HPDE6-E6E7 (cell line): ENCODE measurements around the gene UBXN11.
"Not testable (repeated sequence)": the region's sequence is repeated elsewhere in the genome, so short reads cannot be mapped to it uniquely, and the experiment has no call there.

Experiments used
- DNase-seq: peaks from one replicate; pipeline ENCODE4 v3.0.0; 2011; ENCODE audit warnings: missing footprints; ENCODE audit errors: extremely low spot score

Gene UBXN11

DNA sequence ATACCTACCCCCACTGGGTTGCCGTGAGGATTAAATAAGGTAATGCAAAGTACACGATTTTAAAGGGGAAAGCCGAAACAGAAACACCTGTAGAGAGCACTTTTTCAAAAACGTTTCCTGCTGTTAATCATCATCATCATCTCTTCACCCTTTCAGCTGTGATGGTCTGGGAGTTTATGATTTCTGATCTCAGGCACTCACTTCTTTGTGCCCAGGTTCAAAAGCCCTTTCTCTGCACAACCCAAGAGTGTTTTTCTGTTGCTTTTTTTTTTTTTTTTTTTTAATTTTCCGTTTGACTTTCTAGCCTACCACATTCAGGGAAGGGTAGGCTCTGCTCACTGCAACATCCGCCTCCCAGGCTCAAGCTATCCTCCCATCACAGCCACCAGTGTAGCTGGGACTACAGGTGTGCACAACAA lies 936 bp upstream of the UBXN11 start:
- DNase-seq, result no peak

DNA sequence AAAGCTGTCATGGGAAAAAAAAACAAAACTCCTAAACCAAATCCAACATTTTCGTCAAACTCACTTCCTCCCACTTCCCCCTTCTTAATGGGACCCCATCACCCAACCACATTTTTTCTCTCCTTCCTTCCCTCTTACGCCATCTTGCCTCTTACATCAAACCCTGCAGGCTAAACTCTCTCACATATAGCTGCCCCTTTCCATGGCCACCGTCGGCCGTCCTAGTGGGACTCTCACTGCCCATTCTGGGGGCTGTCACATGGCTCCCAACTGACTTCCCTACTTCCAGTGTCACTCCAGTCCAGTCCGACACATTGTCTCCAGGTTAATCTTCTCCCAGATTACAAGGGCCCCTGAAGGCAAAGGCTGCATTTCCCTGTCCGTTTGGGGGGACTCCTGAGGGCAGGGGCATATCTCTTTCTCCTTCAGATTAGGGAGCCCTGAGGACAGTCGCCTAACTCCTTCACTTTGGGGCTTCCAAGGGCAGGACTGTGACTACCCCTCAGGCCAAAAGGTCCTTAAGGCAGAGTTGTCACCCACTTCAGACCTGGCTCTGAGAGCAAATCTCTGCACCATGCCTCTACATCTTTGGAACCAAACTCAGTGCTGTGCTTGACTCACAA lies 658 bp downstream of the UBXN11 start:
- DNase-seq, result no peak

DNA sequence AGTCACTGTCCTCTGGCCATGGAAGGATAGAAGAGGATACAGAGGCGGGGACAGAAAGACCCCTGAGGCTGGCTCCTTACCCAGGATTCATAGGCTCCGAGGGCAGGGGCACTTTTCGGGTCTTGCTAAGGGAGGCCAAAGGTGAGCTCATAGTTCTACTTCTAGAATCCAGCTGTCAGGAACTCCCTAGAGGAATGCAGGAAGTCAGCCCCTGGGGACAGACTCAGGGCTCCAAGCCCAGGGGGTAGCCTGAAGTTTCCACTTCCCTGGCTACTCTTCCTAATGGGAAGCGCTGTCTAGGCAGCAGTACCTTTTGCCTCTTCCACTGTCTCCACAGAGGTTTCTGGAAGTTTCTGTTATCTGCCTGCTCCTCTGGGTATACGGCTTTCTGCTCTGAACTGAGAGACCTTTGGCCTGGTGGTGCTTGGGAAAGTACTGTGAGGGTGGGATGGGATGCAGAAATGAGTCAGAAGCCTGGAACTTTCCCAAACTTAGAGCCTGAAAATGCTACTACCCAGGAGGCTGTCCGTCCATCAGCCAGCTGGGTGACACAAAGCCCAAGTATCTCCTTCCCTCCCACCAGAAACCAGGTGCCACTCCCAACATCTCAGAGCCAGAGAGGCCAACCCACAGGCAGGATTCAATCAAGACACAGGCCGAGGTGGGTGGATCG lies 3.6 kb downstream of the UBXN11 start:
- DNase-seq, result no peak

DNA sequence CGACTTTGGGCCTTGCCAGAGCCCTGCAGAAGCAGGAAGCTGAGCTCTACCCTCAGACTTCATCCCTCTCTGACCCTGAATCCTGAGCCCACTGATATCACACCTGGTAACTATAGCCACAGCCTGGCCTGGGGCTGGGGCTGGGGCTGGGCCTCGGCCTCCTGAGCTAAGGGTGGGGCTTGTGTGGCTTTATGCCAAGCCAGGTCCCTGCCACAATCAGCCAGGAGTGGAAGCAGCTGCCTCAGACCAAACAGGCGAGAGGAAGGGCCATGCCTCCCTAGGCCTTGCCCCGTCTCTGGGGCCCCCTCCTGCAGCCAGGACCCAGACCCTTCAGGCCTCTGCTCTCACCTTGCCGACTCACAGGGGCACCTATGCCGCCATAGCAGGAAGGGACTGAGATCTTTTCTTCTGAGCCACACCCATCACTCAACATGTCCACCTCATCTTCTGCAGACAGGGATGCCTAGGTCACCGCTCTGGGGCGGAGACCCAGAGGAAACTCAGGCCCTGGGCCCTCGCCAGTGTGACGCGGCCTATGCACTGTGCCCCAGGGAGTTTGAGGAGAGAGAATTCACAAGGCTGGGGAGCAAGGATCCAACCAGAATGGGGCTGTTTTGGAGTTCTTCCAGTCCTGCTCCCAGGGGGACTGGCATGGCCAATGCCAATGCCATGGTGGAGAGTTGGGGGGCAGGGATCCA lies 5.7 kb downstream of the UBXN11 start:
- no peak for DNase-seq

DNA sequence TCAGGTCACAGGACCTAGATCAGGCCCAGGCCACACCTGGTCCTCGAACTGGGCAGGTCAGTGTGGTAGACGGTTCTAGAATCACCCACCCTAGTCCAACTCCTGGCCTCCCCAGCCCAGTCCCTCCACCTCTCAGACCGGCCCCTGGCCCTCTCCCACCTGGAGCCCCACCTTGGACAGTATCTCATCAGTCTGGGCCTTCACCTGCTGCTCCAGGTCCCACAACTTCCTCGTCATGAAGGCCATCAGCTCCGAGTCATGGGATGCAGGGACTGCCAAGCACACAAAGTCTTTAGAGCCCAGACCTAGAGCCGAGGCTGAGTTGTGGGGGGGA lies 8.7 kb downstream of the UBXN11 start:
- DNase-seq, result no peak

DNA sequence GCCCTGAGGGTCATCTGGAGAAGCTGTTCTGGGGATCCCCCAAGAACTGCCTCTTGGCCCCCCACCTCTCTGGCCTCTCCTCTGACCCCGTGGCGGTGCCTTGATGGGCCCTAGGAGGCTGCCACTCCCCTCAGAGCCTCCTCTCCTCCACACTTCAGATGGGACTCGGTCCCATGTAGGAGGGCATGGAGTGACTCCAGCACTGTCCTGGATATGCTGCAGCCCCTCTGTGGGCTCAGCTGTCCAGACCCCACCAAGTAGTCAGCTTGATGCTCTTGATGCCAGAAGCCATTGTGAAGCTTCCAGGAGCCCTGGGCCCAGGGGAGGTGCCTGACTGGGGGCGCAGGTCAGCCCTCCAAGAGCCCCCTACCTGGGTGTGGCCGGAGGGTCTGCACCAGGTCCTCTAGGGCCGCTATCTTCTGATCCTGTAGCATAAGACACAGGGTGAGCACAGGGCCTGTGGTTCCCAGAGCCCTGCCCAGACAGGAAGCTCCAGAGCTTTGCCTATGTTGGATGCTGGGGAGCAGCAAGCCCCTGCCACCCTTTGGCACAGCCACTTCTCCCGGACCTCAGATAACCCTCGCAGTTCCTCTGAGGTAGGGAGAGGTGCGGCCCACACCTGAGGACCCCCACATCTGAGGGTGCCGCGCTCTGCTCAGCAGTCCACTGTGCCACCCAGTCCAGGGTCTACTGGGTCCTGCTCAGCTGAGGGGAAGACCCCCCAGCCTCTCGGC lies 9.2 kb downstream of the UBXN11 start:
- DNase-seq, result no peak

DNA sequence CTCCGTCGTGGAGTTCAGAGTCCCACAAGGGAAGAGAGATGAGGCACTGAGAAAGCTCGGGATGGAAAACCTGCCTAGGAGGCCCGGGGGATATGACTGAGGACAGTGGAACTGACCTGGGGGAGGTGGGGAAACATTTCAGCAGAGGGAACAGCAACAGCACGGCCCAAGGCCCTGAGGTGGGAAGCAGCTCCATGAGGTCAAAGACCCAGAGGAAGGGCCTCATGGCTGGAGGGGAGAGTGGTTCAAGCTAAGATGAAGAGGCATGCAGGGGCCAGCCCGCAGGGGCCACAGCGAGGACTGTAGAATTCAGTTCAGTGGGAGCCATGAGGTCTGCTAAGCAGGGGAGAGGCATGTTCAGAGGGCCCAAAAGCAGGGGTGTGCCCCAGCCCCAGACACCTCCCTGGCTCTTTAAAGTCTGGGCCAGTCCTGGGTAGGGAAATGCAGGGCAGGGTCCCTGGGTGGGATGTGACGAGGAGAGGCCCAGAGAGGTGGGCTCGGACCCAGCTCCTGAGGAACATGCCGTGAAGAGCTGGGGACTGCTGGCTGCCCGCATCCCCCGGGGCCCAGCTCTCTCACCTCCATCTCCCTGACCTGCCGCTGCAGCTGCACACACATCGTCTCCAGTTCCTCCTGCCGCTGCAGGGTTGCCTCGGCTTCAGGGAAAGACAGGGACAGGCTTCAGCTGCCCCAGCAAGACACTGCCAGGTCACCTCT lies 9.9 kb downstream of the UBXN11 start:
- no peak for DNase-seq

DNA sequence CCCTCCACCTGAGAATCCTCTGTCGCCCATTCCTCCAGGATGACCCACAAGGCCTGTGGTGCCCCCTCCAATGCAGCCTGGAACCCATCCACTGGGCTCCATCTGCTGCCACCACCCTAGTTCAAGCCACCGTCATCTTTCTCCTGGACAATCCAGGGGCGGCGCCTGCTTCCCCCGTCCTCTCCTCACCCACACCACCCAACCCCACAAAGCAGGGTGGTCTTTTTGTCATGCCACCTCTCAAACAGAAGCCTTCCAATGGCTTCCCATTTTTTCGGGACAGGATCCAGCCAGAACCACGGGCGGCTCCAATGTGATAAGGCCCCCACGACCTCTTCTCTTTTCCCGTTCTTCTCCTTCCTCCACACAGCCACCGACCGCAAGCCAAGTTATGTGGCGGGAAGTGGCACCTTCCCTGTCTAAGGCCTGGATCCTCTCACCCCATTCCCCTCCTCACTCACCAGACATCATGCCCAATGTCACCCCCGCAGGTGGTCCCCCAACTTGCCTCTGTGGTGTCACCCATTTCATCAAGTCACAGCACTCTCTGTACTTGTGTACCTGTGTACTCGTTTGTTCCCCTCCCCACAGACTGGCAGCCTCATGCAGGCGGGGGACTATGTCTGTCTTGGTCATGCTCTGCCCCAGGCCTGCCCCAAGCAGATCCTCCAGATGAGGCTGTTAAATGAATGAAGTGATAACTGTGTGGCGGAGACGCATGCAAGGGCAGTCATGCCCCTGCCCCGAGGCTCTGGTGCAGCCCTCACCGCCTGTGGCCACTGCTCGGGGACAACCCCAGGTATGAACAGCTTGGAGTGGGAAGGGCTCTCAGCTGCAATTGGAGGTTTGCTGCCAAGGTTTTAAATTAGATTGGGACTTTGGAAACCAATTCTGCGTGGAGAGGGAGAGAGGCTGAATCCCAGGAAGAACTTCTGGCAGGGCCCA lies 11.0 kb downstream of the UBXN11 start:
- DNase-seq, result no peak

DNA sequence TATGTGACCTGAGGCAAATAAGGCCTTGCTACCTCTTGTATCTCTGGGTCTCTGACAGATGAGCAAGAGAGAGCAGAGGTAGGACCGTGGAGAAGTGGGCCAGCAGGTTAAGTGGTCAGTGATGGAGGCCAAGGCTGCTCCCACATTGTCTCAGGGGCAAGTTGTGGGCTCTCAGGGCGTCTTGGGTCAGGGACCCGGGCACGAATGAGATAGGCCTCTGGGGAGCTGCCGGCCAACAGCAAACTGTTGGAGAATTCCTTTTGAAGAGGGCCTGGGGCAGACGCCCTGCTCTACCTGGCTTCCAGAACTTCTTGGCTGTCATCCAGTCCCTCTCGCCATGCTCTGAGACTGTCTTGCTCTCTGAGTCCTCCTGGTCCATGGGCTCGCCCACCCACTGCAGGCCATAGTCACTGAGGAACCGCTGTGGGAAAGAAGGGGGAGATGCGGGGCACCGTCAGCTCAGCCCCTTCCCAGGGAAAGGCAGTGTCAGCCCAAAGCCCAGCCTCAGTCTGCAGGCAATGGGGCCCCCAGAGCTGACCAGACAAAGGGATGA lies 12.4 kb downstream of the UBXN11 start:
- no peak for DNase-seq

DNA sequence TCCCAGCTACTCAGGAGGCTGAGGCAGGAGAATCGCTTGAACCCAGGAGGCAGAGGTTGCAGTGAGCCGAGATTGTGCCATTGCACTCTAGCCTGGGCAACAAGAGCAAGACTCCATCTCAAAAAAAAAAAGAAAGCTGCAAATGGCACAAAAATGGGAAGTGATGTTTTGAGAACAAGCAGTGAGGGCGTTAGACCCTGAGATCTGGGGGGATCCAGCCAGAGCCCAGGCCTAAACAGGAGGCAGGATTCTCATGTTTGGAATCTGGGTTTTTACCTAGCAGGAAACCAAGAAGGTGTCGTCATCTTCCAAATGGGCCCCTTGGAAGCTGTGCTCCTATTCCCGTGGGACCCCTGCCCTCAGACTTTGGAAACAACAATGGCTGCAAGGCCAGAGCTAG lies 13.7 kb downstream of the UBXN11 start:
- DNase-seq, result not testable (repeated sequence)

DNA sequence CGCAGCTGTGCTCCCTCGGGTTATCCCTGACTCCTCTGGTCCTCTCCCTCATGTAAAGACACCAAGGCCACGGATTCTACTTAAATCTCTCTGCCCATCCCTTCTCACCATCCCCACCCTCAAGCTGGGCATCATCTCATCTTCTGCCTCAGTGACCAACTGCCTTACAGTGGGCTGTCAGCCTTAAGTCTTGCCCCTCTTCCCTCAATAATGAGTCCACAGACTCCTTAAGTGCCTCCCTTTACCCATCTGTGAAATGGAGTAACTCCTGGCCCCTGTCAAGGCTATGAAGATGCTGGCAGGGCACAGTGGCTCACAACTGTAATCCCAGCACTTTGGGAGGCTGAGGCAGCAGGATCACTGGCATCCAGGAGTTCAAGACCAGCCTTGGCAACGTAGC lies 14.5 kb downstream of the UBXN11 start:
- DNase-seq, result no peak

DNA sequence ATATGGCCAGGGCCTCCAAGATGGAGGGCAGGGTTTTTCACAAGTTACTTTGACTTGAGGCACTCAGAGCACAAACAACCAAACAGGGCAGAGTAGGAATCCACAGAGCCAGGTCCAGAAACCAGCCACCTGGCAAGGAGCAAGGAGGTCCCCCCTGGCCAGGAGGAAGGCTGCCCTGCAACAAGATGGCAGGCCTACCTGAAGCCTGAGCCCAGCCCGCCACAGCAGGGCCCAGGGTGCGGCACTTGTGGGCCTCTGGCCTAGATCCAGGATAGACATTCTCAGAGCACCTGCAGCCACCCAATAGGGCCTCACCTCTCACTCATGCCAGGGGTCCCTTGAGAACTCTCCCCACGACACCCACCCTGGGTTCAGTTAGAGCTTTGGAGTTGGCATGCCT lies 15.0 kb downstream of the UBXN11 start:
- DNase-seq, result no peak

DNA sequence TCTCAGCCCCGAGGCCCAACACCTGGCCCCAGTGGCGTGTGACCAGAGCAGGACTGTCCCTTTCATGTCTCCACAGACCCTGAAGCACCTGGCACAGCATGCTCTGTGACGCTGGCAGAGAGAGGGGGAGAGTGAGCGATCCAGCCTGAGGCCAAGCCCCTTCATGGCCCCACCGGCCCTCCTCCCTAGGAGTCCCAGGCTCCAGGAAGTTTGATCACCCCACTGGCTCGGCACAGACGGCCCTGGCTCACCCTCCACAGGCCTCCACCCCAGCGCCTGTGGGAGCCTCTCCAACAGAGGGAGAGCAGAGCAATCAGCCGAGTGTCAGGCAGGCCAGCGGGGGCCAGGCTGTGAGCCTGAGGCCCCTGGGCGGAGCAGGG lies 15.6 kb downstream of the UBXN11 start:
- no peak for DNase-seq

DNA sequence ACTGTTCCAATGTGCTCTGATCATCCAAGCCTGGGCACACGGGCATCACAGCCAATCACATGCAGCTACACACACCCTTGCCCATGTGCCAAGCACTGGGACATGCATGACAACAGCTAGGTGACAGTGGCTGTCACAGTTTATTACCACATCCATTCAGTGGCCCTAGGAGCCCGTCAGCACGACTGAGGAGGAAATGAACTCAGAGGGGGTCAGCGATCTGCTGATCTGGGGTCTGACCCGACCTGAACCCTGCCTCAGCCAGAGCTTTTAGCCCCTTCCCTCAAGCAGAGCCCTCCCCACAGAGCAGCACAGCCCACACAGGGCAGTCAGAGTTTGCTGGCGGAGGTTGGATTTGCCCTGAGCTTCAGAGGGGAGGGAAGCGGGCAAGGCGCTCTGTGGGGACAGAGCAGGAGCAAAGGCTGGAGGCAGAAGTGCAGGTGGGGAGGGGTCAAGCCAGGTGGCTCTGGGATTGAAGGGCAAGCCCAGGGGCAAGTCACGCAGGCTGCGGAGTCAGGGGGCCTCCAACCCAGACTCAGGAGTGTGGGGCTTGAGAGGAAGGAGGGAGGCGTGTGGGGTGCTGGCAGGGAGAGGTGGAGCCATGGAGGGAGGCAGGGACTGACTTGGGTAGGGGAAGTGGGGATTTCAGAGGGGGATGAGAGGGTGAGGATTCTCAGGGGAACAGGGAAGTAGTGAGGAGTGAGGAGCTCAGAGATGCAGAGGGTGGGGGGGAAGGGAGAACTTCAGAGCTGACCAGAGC lies 16.1 kb downstream of the UBXN11 start:
- no peak for DNase-seq

DNA sequence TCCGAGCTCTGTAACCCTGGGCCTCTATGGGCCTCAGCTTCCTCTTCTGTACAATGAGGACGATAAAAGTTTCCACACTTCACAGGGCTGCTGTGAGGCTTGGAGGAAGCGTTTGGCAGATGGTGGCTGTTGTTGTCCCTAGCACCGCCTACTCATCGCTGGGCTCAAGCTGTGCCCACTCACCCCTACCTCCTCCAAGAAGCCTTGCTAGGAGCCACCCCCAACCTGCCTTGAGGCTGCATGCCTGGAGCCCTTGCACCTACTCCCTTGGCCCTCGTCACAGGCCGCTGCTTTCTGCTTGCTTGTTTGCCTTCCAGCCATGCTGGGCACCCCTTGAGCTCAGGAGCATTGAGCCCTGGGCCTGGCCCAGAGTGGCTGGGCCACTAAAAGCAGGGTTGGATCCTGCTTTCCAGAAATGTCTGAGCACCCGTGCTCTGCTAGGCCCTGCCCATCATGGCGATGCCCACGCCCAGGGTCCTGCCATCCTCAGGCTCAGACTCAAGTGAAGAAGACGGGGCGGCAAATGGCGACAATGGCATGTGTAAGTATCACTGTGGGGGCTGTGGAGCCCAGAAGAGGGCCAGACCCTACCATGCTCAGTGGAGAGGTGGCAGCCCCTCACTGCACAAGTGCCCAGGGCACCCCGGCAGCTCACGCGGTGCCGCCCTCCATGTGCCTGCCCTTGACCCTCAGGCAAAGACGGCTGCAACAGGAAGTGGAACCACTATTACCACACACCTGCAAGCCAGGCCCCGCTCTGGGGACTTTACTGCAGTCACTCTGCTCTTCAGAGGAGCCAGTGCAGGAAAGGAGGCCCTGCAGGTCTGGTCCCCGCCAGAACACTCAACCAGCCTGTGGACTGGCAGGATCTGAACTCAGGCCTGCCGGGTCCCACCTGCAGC lies 17.0 kb downstream of the UBXN11 start:
- no peak for DNase-seq

DNA sequence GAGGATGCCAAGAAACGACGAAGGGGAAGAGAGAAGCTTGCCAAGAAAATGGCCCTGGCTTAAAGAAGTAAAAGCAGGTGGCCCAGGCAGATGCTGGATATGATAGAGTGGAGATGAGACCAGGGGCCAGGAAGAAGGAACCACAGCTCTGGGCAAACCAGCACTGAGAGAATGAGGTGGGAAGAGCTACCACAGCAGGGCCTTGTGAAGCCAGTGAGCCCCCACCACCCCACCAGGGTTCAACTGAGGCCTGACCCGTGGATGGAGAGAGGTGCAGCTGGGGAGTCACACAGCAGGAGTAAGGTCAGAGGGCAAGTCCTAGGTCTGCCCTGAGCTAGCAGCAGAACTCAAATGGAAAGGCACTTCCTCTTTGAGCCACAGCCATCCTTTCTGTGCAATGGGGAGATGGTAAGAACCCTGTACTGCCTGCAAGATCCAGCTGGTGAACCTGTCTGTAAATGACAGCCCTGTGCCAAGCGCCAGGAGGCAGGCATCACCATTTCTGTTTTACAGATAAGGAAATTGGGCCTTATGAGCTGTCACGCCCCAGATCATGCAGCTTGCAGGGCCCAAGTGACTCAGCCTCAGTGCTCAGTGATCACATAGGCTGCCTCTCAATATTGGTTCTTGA lies 18.0 kb downstream of the UBXN11 start:
- no peak for DNase-seq

DNA sequence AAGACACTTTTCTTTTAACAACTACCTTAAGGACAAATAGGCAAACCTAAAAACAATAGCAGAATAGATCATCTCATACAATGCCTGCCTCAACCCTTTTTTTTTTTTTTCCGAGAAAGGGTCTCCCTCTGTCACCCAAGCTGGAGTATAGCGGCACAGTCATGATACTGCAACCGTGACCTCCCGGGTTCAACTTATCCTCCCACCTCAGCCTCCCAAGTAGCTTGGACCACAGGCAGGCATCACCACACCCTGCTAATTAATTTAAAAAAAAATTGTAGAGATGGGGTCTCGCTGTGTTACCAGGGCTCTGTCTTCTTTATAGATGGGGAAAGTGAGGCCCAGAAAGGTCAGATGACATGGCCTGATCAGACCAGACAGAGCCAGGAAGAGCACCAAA lies 18.6 kb downstream of the UBXN11 start:
- DNase-seq, result no peak

DNA sequence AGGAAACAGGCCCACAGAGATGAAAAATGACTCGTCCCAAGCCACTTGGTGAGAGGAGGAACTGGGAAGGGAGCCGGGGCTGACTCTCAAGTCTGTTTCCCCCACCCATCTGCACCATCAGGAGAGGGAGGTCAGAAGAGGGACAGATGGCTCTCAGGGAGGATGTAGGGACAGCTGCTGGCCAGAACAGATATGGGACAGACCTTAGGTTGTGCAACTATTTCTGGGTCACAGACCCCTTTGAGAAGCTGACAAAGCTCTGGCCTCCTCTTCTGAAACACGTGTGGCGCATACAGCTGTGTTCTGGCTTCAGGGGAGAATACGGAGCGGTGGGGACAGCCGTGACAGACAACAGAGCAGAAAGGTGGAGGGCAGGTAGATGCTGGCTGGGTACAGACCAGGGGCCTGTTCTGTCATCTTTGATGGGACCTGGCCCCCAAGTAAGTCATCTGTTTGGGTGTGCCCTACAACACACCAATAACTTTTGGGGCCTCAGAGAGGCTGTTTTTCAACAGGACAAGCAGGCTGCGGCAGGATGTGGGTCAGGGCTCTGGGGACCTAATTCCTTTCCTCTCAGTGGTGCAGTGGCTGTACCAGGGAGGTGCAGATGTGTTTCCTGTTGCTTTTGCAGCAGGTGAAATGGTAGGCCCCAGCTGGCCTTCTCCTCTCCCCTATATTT lies 19.3 kb downstream of the UBXN11 start:
- DNase-seq, result no peak
